ENCODE results near the gene EXOC2. TPM values are rescaled to one million over a fixed set of nuclear protein-coding genes. Genes with fewer than 3 reads are reported as not detected.
A peak's percentile ranks its signal among the peaks of the same experiment; 100 is the strongest.

EXOC2 gene
- total RNA-seq, 1 experiment from 2014 or later, result 45.7 TPM

DNA sequence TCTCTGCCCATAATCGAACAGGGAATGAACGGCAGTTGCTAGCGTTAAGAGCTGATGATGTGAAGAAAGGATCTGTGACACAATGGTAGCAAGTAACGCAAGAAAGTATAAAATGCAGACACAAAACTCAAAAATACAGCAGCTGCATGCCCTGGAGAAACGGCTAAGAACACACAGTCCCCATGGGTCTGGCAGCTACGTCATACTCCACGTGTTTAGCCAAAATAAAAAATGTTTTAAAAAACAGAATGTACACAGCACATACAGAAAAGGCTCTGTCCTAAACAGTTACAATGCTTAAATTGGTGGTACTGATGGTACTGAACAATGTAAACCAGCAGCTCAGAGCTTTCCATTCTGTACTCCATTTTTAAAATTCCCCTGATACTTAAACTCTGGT is 70.5 kb downstream of the EXOC2 start:
- ChIA-PET POLR2A (no interaction called here), CTCF (interaction anchor here (0.6 to 2.1 kb wide), 3 partner anchors 30 to 159 kb away, joined by 3 to 5 read pairs (median 4); no protein-coding TSS in a partner anchor)
- Mint-ChIP-seq H3K27ac (no peak overlapping the region), H3K4me3 (no peak overlapping the region), H3K4me1 (peaks cover 46% of the 10 kb centered on the region), H3K9me3 (no peaks in the 10 kb centered on the region), H3K27me3 (ENCODE audit: low read depth) (no peaks in the 10 kb centered on the region), H3K36me3 (peaks cover 25% of the 10 kb centered on the region)
- DNase-seq (ENCODE audit: low spot score), result no peak
- ATAC-seq, result no peak
- TF ChIP-seq TEAD1 (CRISPR knock-in tag; IDR thresholded peaks at IDR 0.05) (no peak), ZNF232 (CRISPR knock-in tag; IDR thresholded peaks at IDR 0.05) (no peak), TP53 (CRISPR knock-in tag; IDR thresholded peaks at IDR 0.05) (no peak), EMX1 (CRISPR knock-in tag; IDR thresholded peaks at IDR 0.05) (no peak), ZNF219 (CRISPR knock-in tag; IDR thresholded peaks at IDR 0.05; ENCODE audit: borderline replicate concordance) (no peak), FOXJ3 (CRISPR knock-in tag; IDR thresholded peaks at IDR 0.05; ENCODE audit: borderline replicate concordance) (no peak), JUN (CRISPR knock-in tag; IDR thresholded peaks at IDR 0.05) (no peak), CREM (CRISPR knock-in tag; IDR thresholded peaks at IDR 0.05) (no peak)
- TF ChIP-seq, protein P1, sequence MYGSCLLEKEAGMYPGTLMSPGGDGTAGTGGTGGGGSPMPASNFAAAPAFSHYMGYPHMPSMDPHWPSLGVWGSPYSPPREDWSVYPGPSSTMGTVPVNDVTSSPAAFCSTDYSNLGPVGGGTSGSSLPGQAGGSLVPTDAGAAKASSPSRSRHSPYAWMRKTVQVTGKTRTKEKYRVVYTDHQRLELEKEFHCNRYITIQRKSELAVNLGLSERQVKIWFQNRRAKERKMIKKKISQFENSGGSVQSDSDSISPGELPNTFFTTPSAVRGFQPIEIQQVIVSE (CRISPR knock-in tag; IDR thresholded peaks at IDR 0.05; ENCODE audit: borderline replicate concordance), result no peak
- TF ChIP-seq, protein P2, sequence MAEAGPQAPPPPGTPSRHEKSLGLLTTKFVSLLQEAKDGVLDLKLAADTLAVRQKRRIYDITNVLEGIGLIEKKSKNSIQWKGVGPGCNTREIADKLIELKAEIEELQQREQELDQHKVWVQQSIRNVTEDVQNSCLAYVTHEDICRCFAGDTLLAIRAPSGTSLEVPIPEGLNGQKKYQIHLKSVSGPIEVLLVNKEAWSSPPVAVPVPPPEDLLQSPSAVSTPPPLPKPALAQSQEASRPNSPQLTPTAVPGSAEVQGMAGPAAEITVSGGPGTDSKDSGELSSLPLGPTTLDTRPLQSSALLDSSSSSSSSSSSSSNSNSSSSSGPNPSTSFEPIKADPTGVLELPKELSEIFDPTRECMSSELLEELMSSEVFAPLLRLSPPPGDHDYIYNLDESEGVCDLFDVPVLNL (CRISPR knock-in tag; IDR thresholded peaks at IDR 0.05; ENCODE audit: borderline replicate concordance, low read depth), result no peak
- TF ChIP-seq, protein P3, sequence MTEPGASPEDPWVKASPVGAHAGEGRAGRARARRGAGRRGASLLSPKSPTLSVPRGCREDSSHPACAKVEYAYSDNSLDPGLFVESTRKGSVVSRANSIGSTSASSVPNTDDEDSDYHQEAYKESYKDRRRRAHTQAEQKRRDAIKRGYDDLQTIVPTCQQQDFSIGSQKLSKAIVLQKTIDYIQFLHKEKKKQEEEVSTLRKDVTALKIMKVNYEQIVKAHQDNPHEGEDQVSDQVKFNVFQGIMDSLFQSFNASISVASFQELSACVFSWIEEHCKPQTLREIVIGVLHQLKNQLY (CRISPR knock-in tag; IDR thresholded peaks at IDR 0.05), result no peak

DNA sequence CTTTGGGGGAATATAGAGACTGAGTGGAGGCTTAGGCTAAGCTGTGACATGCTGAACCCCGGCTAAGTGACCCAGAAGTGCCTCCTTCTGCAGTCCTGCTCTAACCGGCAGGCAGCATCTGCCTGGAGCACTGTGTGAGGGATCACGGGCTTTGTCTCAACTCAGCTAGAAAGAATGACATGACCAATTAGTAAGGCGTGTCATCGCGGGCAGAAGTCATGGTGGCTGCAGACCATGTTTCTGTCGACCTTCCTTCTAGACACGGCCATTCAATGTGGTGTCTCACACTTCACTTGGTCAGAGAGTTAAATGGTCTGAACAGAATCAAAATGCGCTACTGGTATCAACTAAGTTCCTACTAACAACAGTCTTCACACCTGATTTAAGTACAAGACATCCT is 71.0 kb downstream of the EXOC2 start:
- H3K9me3 Mint-ChIP-seq, result no peaks in the 10 kb centered on the region
- DNase-seq (ENCODE audit: low spot score) (no peak), ATAC-seq (no peak)
- no peak overlapping the region for H3K4me3 Mint-ChIP-seq
- H3K4me1 Mint-ChIP-seq, result peaks cover 41% of the 10 kb centered on the region
- H3K27ac Mint-ChIP-seq, result peak overlapping the region; percentile 20; the same call in 1 of the 2 replicates
- ChIA-PET CTCF (interaction anchor here (0.6 to 2.1 kb wide), 3 partner anchors 29 to 160 kb away, joined by 3 to 5 read pairs (median 4); no protein-coding TSS in a partner anchor), POLR2A (no interaction called here)
- TF ChIP-seq, protein P4, sequence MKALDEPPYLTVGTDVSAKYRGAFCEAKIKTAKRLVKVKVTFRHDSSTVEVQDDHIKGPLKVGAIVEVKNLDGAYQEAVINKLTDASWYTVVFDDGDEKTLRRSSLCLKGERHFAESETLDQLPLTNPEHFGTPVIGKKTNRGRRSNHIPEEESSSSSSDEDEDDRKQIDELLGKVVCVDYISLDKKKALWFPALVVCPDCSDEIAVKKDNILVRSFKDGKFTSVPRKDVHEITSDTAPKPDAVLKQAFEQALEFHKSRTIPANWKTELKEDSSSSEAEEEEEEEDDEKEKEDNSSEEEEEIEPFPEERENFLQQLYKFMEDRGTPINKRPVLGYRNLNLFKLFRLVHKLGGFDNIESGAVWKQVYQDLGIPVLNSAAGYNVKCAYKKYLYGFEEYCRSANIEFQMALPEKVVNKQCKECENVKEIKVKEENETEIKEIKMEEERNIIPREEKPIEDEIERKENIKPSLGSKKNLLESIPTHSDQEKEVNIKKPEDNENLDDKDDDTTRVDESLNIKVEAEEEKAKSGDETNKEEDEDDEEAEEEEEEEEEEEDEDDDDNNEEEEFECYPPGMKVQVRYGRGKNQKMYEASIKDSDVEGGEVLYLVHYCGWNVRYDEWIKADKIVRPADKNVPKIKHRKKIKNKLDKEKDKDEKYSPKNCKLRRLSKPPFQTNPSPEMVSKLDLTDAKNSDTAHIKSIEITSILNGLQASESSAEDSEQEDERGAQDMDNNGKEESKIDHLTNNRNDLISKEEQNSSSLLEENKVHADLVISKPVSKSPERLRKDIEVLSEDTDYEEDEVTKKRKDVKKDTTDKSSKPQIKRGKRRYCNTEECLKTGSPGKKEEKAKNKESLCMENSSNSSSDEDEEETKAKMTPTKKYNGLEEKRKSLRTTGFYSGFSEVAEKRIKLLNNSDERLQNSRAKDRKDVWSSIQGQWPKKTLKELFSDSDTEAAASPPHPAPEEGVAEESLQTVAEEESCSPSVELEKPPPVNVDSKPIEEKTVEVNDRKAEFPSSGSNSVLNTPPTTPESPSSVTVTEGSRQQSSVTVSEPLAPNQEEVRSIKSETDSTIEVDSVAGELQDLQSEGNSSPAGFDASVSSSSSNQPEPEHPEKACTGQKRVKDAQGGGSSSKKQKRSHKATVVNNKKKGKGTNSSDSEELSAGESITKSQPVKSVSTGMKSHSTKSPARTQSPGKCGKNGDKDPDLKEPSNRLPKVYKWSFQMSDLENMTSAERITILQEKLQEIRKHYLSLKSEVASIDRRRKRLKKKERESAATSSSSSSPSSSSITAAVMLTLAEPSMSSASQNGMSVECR (CRISPR knock-in tag; IDR thresholded peaks at IDR 0.05; ENCODE audit: borderline replicate concordance), result no peak
- no peak for TF ChIP-seq GABPB1 (CRISPR knock-in tag; IDR thresholded peaks at IDR 0.05)
- TF ChIP-seq EMX1 (CRISPR knock-in tag; IDR thresholded peaks at IDR 0.05), result no peak
- no peak for TF ChIP-seq ZNF219 (CRISPR knock-in tag; IDR thresholded peaks at IDR 0.05; ENCODE audit: borderline replicate concordance)
- no peak for TF ChIP-seq NFATC4 (CRISPR knock-in tag; IDR thresholded peaks at IDR 0.05)
- no peak for TF ChIP-seq ELF4 (CRISPR knock-in tag; IDR thresholded peaks at IDR 0.05; ENCODE audit: low read depth)
- no peak for TF ChIP-seq ZNF416 (CRISPR knock-in tag; IDR thresholded peaks at IDR 0.05)
- TF ChIP-seq KAT7 (CRISPR knock-in tag; IDR thresholded peaks at IDR 0.05; ENCODE audit: borderline replicate concordance), result no peak
- no peaks in the 10 kb centered on the region for H3K27me3 Mint-ChIP-seq (ENCODE audit: low read depth)
- peaks cover 30% of the 10 kb centered on the region for H3K36me3 Mint-ChIP-seq

Data from WTC11 (cell line).